ENCODE measurements around the gene IFI35. TPM values are rescaled to one million over a fixed set of nuclear protein-coding genes. Genes with fewer than 3 reads are reported as not detected.

Gene IFI35
- total RNA-seq, 1 experiment from 2014 or later = 42.6 TPM

- intact Hi-C loops (cut with micrococcal nuclease; ENCODE audit: unreplicated experiment) (no loop called here), in situ Hi-C loops (cut with HindIII; ENCODE audit: low pct_unique_long_range_greater_than_20kb, low sequenced_read_pairs) (no loop called here)
- no TSS peak for BruUV-seq (replicated peaks)
- POLR2A ChIA-PET = interaction anchor here (1.2 kb wide), 1 partner anchor 13 kb away, joined by 9 read pairs; the partner anchor contains the start of gene RPL27
- H3K4me1 ChIP-seq (ENCODE audit: control insufficient read depth, insufficient read depth, low read length) = peaks cover 20% of the 10 kb centered on the region
- TF ChIP-seq REST (IDR thresholded peaks at IDR 0.05; ENCODE audit: insufficient read depth in 1 of 2, low read depth in 2 of 2, low read length in 1 of 2) = no peak
- no peak for TF ChIP-seq SIN3A (IDR thresholded peaks at IDR 0.05; ENCODE audit: borderline replicate concordance, insufficient read depth, low read depth, low read length)
- TF ChIP-seq POLR2AphosphoS5 (IDR thresholded peaks at IDR 0.05; ENCODE audit: low read depth, low read length) = no peak
- TF ChIP-seq CTCF (IDR thresholded peaks at IDR 0.05) = no peak
- no peak for TF ChIP-seq TCF7L2 (IDR thresholded peaks at IDR 0.05; ENCODE audit: low read depth, low read length)
- no peaks in the 10 kb centered on the region for H3K27me3 ChIP-seq (ENCODE audit: control insufficient read depth, insufficient read depth, low read length)
- ATAC-seq (no peak), DNase-seq (ENCODE audit: low read depth, low spot score) (no peak)
- H3K9me3 ChIP-seq (ENCODE audit: control insufficient read depth, insufficient read depth, low read depth, low read length) = no peaks in the 10 kb centered on the region
- peaks cover 5% of the 10 kb centered on the region for H3K36me3 ChIP-seq (ENCODE audit: control insufficient read depth, insufficient read depth, low read length)
- H3K27ac ChIP-seq (ENCODE audit: low read length) = no peak overlapping the region
- no peak overlapping the region for H3K4me3 ChIP-seq (ENCODE audit: low read depth in 2 of 2, low read length in 2 of 2)
- CTCF ChIA-PET = interaction anchor here (0.7 kb wide), 1 partner anchor 56 kb away, joined by 4 read pairs; no protein-coding TSS in a partner anchor
These were observed 21.4 kb upstream of the IFI35 start for GRCh38 chr17:42985225-42985624.

- H3K9me3 ChIP-seq (ENCODE audit: control insufficient read depth, insufficient read depth, low read depth, low read length) = no peaks in the 10 kb centered on the region
- ChIA-PET POLR2A (no interaction called here), CTCF (no interaction called here)
- TF ChIP-seq POLR2AphosphoS5 (IDR thresholded peaks at IDR 0.05; ENCODE audit: low read depth, low read length) (no peak), CTCF (IDR thresholded peaks at IDR 0.05) (no peak), TCF7L2 (IDR thresholded peaks at IDR 0.05; ENCODE audit: low read depth, low read length) (no peak), REST (IDR thresholded peaks at IDR 0.05; ENCODE audit: insufficient read depth in 1 of 2, low read depth in 2 of 2, low read length in 1 of 2) (no peak), SIN3A (IDR thresholded peaks at IDR 0.05; ENCODE audit: borderline replicate concordance, insufficient read depth, low read depth, low read length) (no peak)
- H3K36me3 ChIP-seq (ENCODE audit: control insufficient read depth, insufficient read depth, low read length) = peaks cover 5% of the 10 kb centered on the region
- ATAC-seq (no peak), DNase-seq (ENCODE audit: low read depth, low spot score) (no peak)
- no TSS peak for BruUV-seq (replicated peaks)
- no peak overlapping the region for H3K27ac ChIP-seq (ENCODE audit: low read length)
- peaks cover 11% of the 10 kb centered on the region; the same call in 1 of the 2 replicates for H3K4me1 ChIP-seq (ENCODE audit: control insufficient read depth, insufficient read depth, low read length)
- intact Hi-C loops (cut with micrococcal nuclease; ENCODE audit: unreplicated experiment) = no loop called here
- H3K4me3 ChIP-seq (ENCODE audit: low read depth in 2 of 2, low read length in 2 of 2) = no peak overlapping the region
- in situ Hi-C loops (cut with HindIII; ENCODE audit: low pct_unique_long_range_greater_than_20kb, low sequenced_read_pairs) = no loop called here
- H3K27me3 ChIP-seq (ENCODE audit: control insufficient read depth, insufficient read depth, low read length) = no peaks in the 10 kb centered on the region
These were observed 17.4 kb upstream of the IFI35 start for GRCh38 chr17:42989141-42989540.

Measured in Panc1 (cell line).